HG03066 (cell line): ENCODE data around the gene PREX1.
"Not testable (repeated sequence)": the region's sequence is repeated elsewhere in the genome, so short reads cannot be mapped to it uniquely, and the experiment has no call there.

Source experiments
- ATAC-seq: cut with Tn5 transposase; IDR thresholded peaks from one replicate; pipeline ENCODE4 v1.9.1; 2021; ENCODE audit warnings: low read depth; ENCODE audit not compliant: unreplicated experiment

Gene PREX1

GRCh38 chr20:48599106-48599747, 228.6 kb downstream of the PREX1 start:
- no peak for ATAC-seq

GRCh38 chr20:48598303-48598941, 229.4 kb downstream of the PREX1 start:
- not testable (repeated sequence) for ATAC-seq

- no peak for ATAC-seq
Observed at GRCh38 chr20:48597521-48598302, 230.1 kb downstream of the PREX1 start.

- ATAC-seq: no peak
Observed at GRCh38 chr20:48596334-48596898, 231.4 kb downstream of the PREX1 start.

GRCh38 chr20:48595495-48596333, 232.1 kb downstream of the PREX1 start:
- no peak for ATAC-seq

GRCh38 chr20:48594533-48594932, 233.3 kb downstream of the PREX1 start:
- ATAC-seq: no peak

GRCh38 chr20:48592107-48592940, 235.5 kb downstream of the PREX1 start:
- ATAC-seq: no peak

- ATAC-seq: no peak
Observed at GRCh38 chr20:48586730-48587129, 241.1 kb downstream of the PREX1 start.

GRCh38 chr20:48585061-48585870, 242.5 kb downstream of the PREX1 start:
- ATAC-seq: no peak

- ATAC-seq: no peak
Observed at GRCh38 chr20:48584391-48585060, 243.3 kb downstream of the PREX1 start.

- ATAC-seq: no peak
Observed at GRCh38 chr20:48583801-48584200, 244.0 kb downstream of the PREX1 start.

GRCh38 chr20:48583171-48583570, 244.6 kb downstream of the PREX1 start:
- no peak for ATAC-seq

GRCh38 chr20:48582673-48582985, 245.2 kb downstream of the PREX1 start:
- no peak for ATAC-seq

- ATAC-seq: no peak
Observed at GRCh38 chr20:48581167-48581566, 246.6 kb downstream of the PREX1 start.

- ATAC-seq: no peak
Observed at GRCh38 chr20:48578397-48579098, 249.3 kb downstream of the PREX1 start.

GRCh38 chr20:48577557-48577956, 250.2 kb downstream of the PREX1 start:
- ATAC-seq: no peak

- no peak for ATAC-seq
Observed at GRCh38 chr20:48574383-48574782, 253.4 kb downstream of the PREX1 start.
